Hematopoietic multipotent progenitor cell treated with erythropoietin and hydrocortisone succinate and interleukin-3 and kit ligand, for 17 days (in vitro differentiated cells): ENCODE data around the gene ARMC10.
"Not testable (repeated sequence)": the region's sequence is repeated elsewhere in the genome, so short reads cannot be mapped to it uniquely, and the experiment has no call there.

Source experiments
- DNase-seq: peaks from one replicate; pipeline ENCODE4 v3.0.0-alpha.2; 2015; ENCODE audit warnings: low spot score

The ARMC10 gene

GRCh38 chr7:103074519-103075336, at the start of gene ARMC10, which contains the start of gene FBXL13:
ARMC10 (plus strand) TSS chr7:103075140; CDS start chr7:103075273, 133 bp downstream.
FBXL13 (minus strand) TSS chr7:103074796.
- DNase-seq = peak; percentile 95

- DNase-seq = no peak
Measured at GRCh38 chr7:103025341-103025740, 49.6 kb upstream of the ARMC10 start.

- no peak for DNase-seq
Measured at GRCh38 chr7:103031024-103031423, 43.9 kb upstream of the ARMC10 start.

GRCh38 chr7:103031781-103032180, 43.2 kb upstream of the ARMC10 start:
- DNase-seq = no peak

GRCh38 chr7:103034318-103034717, 40.6 kb upstream of the ARMC10 start:
- DNase-seq = not testable (repeated sequence)

GRCh38 chr7:103037476-103037822, 37.5 kb upstream of the ARMC10 start:
- DNase-seq = no peak

- not testable (repeated sequence) for DNase-seq
Measured at GRCh38 chr7:103037823-103038739, 36.9 kb upstream of the ARMC10 start.

- DNase-seq = not testable (repeated sequence)
Measured at GRCh38 chr7:103041815-103042214, 33.1 kb upstream of the ARMC10 start.

- no peak for DNase-seq
Measured at GRCh38 chr7:103048833-103049232, 26.1 kb upstream of the ARMC10 start.

- no peak for DNase-seq
Measured at GRCh38 chr7:103051519-103051918, 23.4 kb upstream of the ARMC10 start.

- not testable (repeated sequence) for DNase-seq
Measured at GRCh38 chr7:103056006-103056405, 18.9 kb upstream of the ARMC10 start.

- no peak for DNase-seq
Measured at GRCh38 chr7:103058122-103058521, 16.8 kb upstream of the ARMC10 start.

- no peak for DNase-seq
Measured at GRCh38 chr7:103059471-103059870, 15.5 kb upstream of the ARMC10 start.

- no peak for DNase-seq
Measured at GRCh38 chr7:103063895-103064294, 11.0 kb upstream of the ARMC10 start.

- DNase-seq = peak; percentile 53
Measured at GRCh38 chr7:103065667-103066066, 9.3 kb upstream of the ARMC10 start.

- DNase-seq = no peak
Measured at GRCh38 chr7:103068414-103069403, 6.2 kb upstream of the ARMC10 start.

- no peak for DNase-seq
Measured at GRCh38 chr7:103071000-103071399, 3.9 kb upstream of the ARMC10 start.

GRCh38 chr7:103073989-103074518, 886 bp upstream of the ARMC10 start:
- no peak for DNase-seq

- DNase-seq = peak; percentile 37
Measured at GRCh38 chr7:103075337-103075918, 488 bp downstream of the ARMC10 start.

GRCh38 chr7:103076764-103077163, 1.8 kb downstream of the ARMC10 start:
- DNase-seq = no peak

- no peak for DNase-seq
Measured at GRCh38 chr7:103077318-103077717, 2.4 kb downstream of the ARMC10 start.
